DOHH2 (cell line): ENCODE measurements around the gene RNF141.
A peak's percentile ranks its signal among the peaks of the same experiment; 100 is the strongest.

Source experiments
- H3F3A ChIP-seq: fragments of 200-600 bp; sonication (generic), shearing (Covaris generic); 2 replicates; pipeline ENCODE4 v1.6.0; 2016; ENCODE audit warnings: antibody characterized with exemption, mild to moderate bottlenecking; ENCODE audit not compliant: control insufficient read depth, insufficient read depth
- H3K27ac ChIP-seq: fragments of 200-600 bp; sonication (generic); 2 replicates; pipeline ENCODE4 v1.5.1; 2014; ENCODE audit warnings: low read depth, mild to moderate bottlenecking, low read length, moderate library complexity
- H3K27me3 ChIP-seq: fragments of 200-600 bp; sonication (generic); 2 replicates; pipeline ENCODE4 v1.6.1; 2014; ENCODE audit warnings: mild to moderate bottlenecking, low read length, mixed read lengths; ENCODE audit not compliant: control insufficient read depth
- H3K36me3 ChIP-seq: fragments of 200-600 bp; sonication (generic); 2 replicates; pipeline ENCODE4 v1.6.1; 2014; ENCODE audit warnings: mild to moderate bottlenecking, low read length, moderate library complexity, mixed read lengths; ENCODE audit not compliant: control insufficient read depth
- H3K4me1 ChIP-seq: fragments of 200-600 bp; sonication (generic); 2 replicates; pipeline ENCODE4 v1.6.1; 2014; ENCODE audit warnings: mild to moderate bottlenecking, low read length, mixed read lengths; ENCODE audit not compliant: control insufficient read depth
- H3K4me2 ChIP-seq: fragments of 200-600 bp; sonication (generic); 2 replicates; pipeline ENCODE4 v1.6.0; 2014; ENCODE audit warnings: mild to moderate bottlenecking, low read length, moderate library complexity
- H3K4me3 ChIP-seq: fragments of 200-600 bp; sonication (generic); 2 replicates; pipeline ENCODE4 v1.5.1; 2014; ENCODE audit warnings: mild to moderate bottlenecking, low read length, mixed read lengths
- H3K79me2 ChIP-seq: fragments of 200-600 bp; sonication (generic); 2 replicates; pipeline ENCODE4 v1.6.1; 2014; ENCODE audit warnings: mild to moderate bottlenecking, low read length, mixed read lengths; ENCODE audit not compliant: control insufficient read depth
- H3K9me2 ChIP-seq: fragments of 200-600 bp; sonication (generic); replicated peaks from 2 replicates; pipeline ENCODE4 v1.6.1; 2014; ENCODE audit warnings: mild to moderate bottlenecking, low read length, mixed read lengths; ENCODE audit not compliant: control insufficient read depth
- H3K9me3 ChIP-seq: fragments of 200-600 bp; sonication (generic); 2 replicates; pipeline ENCODE4 v1.6.1; 2014; ENCODE audit warnings: antibody characterized with exemption, low read length, mixed read lengths; ENCODE audit not compliant: control insufficient read depth, insufficient read depth
- H4K20me1 ChIP-seq: fragments of 200-600 bp; sonication (generic); 2 replicates; pipeline ENCODE4 v1.6.0; 2014; ENCODE audit warnings: low read depth, mild to moderate bottlenecking, antibody characterized with exemption, low read length, moderate library complexity; ENCODE audit not compliant: control insufficient read depth, insufficient read depth
- EZH2phosphoT487 ChIP-seq: fragments of 200-600 bp; sonication (generic); IDR thresholded peaks from 2 replicates; pipeline ENCODE4 v1.6.1; 2017; ENCODE audit warnings: borderline replicate concordance, mild to moderate bottlenecking, antibody characterized with exemption, low read length, moderate library complexity, mixed read lengths
- TF ChIP-seq, protein P1 (sequence below): fragments of 200-600 bp; sonication (generic); IDR thresholded peaks from one replicate; pipeline ENCODE4 v1.5.1; 2014; ENCODE audit warnings: antibody characterized with exemption, mild to moderate bottlenecking, low read depth, low read length; ENCODE audit not compliant: poor library complexity, severe bottlenecking

RNF141 gene

DNA sequence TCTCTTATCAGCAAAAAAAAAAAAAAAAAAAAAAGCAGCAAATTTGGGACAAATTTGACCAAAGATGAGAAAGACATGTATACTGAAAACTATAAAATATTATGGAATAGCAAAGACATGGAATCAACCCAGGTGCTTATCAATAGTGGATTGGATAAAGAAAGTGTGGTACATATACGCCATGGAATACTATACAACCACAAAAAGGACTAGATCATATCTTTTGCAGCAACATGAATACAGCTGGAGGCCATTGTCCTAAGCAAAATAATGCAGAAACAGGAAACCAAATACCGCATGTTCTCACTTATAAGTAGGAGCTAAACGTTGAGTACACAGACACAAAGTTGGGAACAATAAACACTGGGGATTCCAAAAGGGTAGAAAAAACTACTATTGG is 1.8 kb upstream of the RNF141 start:
- Histone ChIP-seq H3K79me2 (peaks cover 17% of the 10 kb centered on the region), H3K4me2 (no peak overlapping the region), H3F3A (peaks cover 5% of the 10 kb centered on the region; the same call in 1 of the 2 replicates), H3K4me3 (no peak overlapping the region), H3K27me3 (no peaks in the 10 kb centered on the region), H3K4me1 (peaks cover 35% of the 10 kb centered on the region), H3K9me2 (no peaks in the 10 kb centered on the region), H3K27ac (no peak overlapping the region), H4K20me1 (no peaks in the 10 kb centered on the region), H3K36me3 (no peaks in the 10 kb centered on the region), H3K9me3 (peaks cover 21% of the 10 kb centered on the region)
- TF ChIP-seq EZH2phosphoT487 = no peak
- TF ChIP-seq, protein P1, sequence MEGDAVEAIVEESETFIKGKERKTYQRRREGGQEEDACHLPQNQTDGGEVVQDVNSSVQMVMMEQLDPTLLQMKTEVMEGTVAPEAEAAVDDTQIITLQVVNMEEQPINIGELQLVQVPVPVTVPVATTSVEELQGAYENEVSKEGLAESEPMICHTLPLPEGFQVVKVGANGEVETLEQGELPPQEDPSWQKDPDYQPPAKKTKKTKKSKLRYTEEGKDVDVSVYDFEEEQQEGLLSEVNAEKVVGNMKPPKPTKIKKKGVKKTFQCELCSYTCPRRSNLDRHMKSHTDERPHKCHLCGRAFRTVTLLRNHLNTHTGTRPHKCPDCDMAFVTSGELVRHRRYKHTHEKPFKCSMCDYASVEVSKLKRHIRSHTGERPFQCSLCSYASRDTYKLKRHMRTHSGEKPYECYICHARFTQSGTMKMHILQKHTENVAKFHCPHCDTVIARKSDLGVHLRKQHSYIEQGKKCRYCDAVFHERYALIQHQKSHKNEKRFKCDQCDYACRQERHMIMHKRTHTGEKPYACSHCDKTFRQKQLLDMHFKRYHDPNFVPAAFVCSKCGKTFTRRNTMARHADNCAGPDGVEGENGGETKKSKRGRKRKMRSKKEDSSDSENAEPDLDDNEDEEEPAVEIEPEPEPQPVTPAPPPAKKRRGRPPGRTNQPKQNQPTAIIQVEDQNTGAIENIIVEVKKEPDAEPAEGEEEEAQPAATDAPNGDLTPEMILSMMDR = no peak

DNA sequence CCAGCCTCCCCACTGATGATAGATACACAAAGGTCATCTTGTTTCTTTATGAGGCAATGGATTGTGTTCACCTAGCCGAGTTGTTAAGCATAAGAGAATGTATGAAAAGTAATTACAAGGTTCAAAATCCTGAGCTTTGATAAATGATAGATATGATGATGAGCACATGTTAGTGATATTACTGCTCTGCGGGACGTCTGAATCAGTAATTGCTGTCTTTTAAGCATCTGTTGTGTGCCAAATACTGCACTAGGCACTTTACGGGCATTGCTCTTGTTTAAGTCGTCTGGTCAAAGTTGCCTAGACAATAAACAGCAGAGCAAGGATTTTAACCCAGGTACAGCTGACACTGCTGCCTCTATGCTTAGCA is 559 bp upstream of the RNF141 start:
- Histone ChIP-seq H3K27me3 (no peaks in the 10 kb centered on the region), H3K9me3 (peaks cover 21% of the 10 kb centered on the region), H3K4me3 (peak overlapping the region; percentile 86), H3K79me2 (peaks cover 17% of the 10 kb centered on the region), H3K27ac (no peak overlapping the region), H3F3A (peaks cover 5% of the 10 kb centered on the region; the same call in 1 of the 2 replicates), H4K20me1 (no peaks in the 10 kb centered on the region), H3K4me2 (peak overlapping the region; percentile 74), H3K9me2 (no peaks in the 10 kb centered on the region), H3K36me3 (no peaks in the 10 kb centered on the region), H3K4me1 (peaks cover 36% of the 10 kb centered on the region)
- TF ChIP-seq, protein P1 = no peak
- no peak for TF ChIP-seq EZH2phosphoT487

DNA sequence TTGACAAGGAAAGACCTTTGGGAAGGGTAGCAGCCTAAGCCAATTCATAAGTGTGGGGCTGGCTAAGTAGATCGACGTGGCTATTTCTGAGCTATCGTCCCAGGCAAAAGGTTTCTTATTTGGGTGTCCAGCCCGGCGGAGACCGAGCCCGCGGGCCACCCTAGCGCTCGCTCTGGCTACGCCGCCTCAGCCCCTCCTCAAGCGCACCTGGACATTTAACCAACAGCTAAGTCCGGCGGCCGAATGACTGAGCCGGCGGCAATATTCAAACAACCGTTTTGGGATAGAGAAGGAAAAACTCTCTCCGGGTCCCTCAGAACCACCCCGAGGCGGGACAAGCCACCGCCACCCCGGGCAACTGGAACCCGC is 457 bp downstream of the RNF141 start:
- Histone ChIP-seq H3K79me2 (peaks cover 17% of the 10 kb centered on the region), H3K4me1 (peaks cover 40% of the 10 kb centered on the region), H3K4me2 (peak overlapping the region; percentile 74), H3K27ac (no peak overlapping the region), H3K27me3 (no peaks in the 10 kb centered on the region), H3K4me3 (peak overlapping the region; percentile 86), H4K20me1 (no peaks in the 10 kb centered on the region), H3K9me2 (no peaks in the 10 kb centered on the region), H3K9me3 (peaks cover 21% of the 10 kb centered on the region), H3F3A (peaks cover 4% of the 10 kb centered on the region; the same call in 1 of the 2 replicates), H3K36me3 (no peaks in the 10 kb centered on the region)
- TF ChIP-seq EZH2phosphoT487 = no peak
- TF ChIP-seq, protein P1 = no peak

DNA sequence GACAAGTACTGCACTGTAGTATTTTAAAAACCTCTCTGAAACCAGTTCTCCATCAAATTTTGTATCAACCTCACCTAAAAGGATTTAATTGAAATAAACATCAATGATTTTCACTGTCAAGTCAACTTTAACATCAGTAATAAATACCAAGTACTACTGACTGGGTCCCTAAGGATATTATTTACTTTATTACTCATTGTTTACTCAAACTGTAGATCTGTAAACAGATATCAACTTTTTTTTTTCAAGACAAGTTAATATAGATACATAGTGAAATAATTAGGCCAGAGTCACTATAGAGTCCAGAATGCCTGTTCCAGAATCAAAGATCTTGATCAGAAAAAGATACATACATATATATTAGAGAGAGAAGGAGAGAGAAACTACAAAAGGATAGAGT is 1.6 kb downstream of the RNF141 start:
- no peaks in the 10 kb centered on the region for H3F3A ChIP-seq
- peaks cover 17% of the 10 kb centered on the region for H3K79me2 ChIP-seq
- H3K36me3 ChIP-seq = no peaks in the 10 kb centered on the region
- H3K4me2 ChIP-seq = no peak overlapping the region; the same call in 1 of the 2 replicates
- no peaks in the 10 kb centered on the region for H4K20me1 ChIP-seq
- H3K27ac ChIP-seq = no peak overlapping the region
- TF ChIP-seq, protein P1 = no peak
- TF ChIP-seq EZH2phosphoT487 = no peak
- H3K27me3 ChIP-seq = no peaks in the 10 kb centered on the region
- H3K4me1 ChIP-seq = peaks cover 36% of the 10 kb centered on the region
- H3K9me3 ChIP-seq = peaks cover 16% of the 10 kb centered on the region
- H3K4me3 ChIP-seq = no peak overlapping the region
- no peaks in the 10 kb centered on the region for H3K9me2 ChIP-seq
